Body of pancreas (tissue), 4 donors: ENCODE results near the gene IKZF4. TPM values are rescaled to one million over a fixed set of nuclear protein-coding genes. Genes with fewer than 3 reads are reported as not detected.

Experiments
- ATAC-seq: fragments of 150-250 bp; one replicate; pipeline ENCODE4 v1.9.1; 2016
- DNase-seq, 4 donors: peaks; one replicate each; pipeline ENCODE4 v3.0.0-alpha.2; 2019
- H3K27ac ChIP-seq, 4 donors: fragments of 200-600 bp; sonication (generic); 1 replicate in 3 of 4; 2 replicates in 1 of 4; pipeline versions ENCODE4 v1.5.1 to v1.6.1; 2016 to 2019; ENCODE audit warnings: mild to moderate bottlenecking in 1 of 4, mixed read lengths in 1 of 4, moderate library complexity in 1 of 4
- H3K27me3 ChIP-seq, 2 donors: fragments of 200-600 bp; sonication (generic); one replicate each; pipeline ENCODE4 v1.6.0; 2016; ENCODE audit warnings: mild to moderate bottlenecking in 1 of 2
- H3K36me3 ChIP-seq, 2 donors: fragments of 200-600 bp; sonication (generic); replicated peaks in 1 of 2; 2 replicates each; pipeline ENCODE4 v1.5.1; 2016; ENCODE audit warnings: low read depth in 2 of 2; ENCODE audit not compliant: insufficient read depth in 1 of 2
- H3K4me1 ChIP-seq: fragments of 200-600 bp; sonication (generic); one replicate; pipeline ENCODE4 v1.6.0; 2016
- H3K4me3 ChIP-seq, 2 donors: fragments of 200-600 bp; sonication (generic); 1 replicate in 1 of 2; 2 replicates in 1 of 2; pipeline ENCODE4 v1.5.1; 2016 to 2019
- H3K9me3 ChIP-seq, 3 donors: fragments of 200-600 bp; sonication (generic); 1 replicate in 2 of 3; 2 replicates in 1 of 3; pipeline ENCODE4 v1.5.1; 2016
- CTCF ChIP-seq, 7 experiments: fragments of 450-650 bp in 4 of 7; fragments of 200-600 bp in 3 of 7; sonication (generic) in 3 of 7; IDR thresholded peaks; one replicate each; pipeline ENCODE4 v1.5.1; 2016 to 2019; ENCODE audit warnings: antibody characterized with exemption in 7 of 7
- POLR2A ChIP-seq, 3 donors: fragments of 450-650 bp; IDR thresholded peaks; one replicate each; pipeline ENCODE4 v1.6.1; 2016; ENCODE audit warnings: antibody characterized with exemption in 3 of 3, mild to moderate bottlenecking in 2 of 3
- WGBS, 2 donors: methylation state at CpG; one replicate each; pipeline ENCODE4 v1.1.5; 2017; 5-methylcytosine and 5-hydroxymethylcytosine counted together
- intact Hi-C: fragments of 100-400 bp; cut with DNase I; formaldehyde crosslinking; loops from one replicate; pipeline ENCODE4 v1.15.1; 2023
- total RNA-seq, 2 donors: library from RNA; depleted of rRNA; stranded (reverse); fragments of >200 nt; gene quantifications; one replicate each; pipeline ENCODE4 v1.1.0, GENCODE V29; 2016

Gene IKZF4
- total RNA-seq, 2 donors from 2014 or later = 2.6 to 7.6 TPM

- no peaks in the 10 kb centered on the region for H3K27me3 ChIP-seq
- DNase-seq (no peak), ATAC-seq (no peak)
- no peaks in the 10 kb centered on the region for H3K36me3 ChIP-seq
- no peak overlapping the region for H3K27ac ChIP-seq
- no peaks in the 10 kb centered on the region for H3K9me3 ChIP-seq
- H3K4me1 ChIP-seq = no peaks in the 10 kb centered on the region
- intact Hi-C loops = no loop called here
- no peak overlapping the region for H3K4me3 ChIP-seq
- 90 to 100% methylated on average over 4 of the region's 5 CpGs for WGBS, 2 donors
- TF ChIP-seq CTCF (IDR thresholded peaks at IDR 0.05) (no peak), POLR2A (IDR thresholded peaks at IDR 0.05) (no peak)
Observed at GRCh38 chr12:56013482-56013881, 7.4 kb upstream of the IKZF4 start.

- Histone ChIP-seq H3K27ac (no peak overlapping the region), H3K4me1 (no peaks in the 10 kb centered on the region), H3K9me3 (no peaks in the 10 kb centered on the region), H3K27me3 (no peaks in the 10 kb centered on the region), H3K36me3 (no peaks in the 10 kb centered on the region), H3K4me3 (no peak overlapping the region)
- ATAC-seq (no peak), DNase-seq (no peak)
- no peak for TF ChIP-seq POLR2A (IDR thresholded peaks at IDR 0.05)
- no peak for TF ChIP-seq CTCF (IDR thresholded peaks at IDR 0.05)
- 40 to 60% methylated on average over 2 of the region's 2 CpGs for WGBS, 2 donors
- intact Hi-C loops = no loop called here
Observed at GRCh38 chr12:56014205-56014604, 6.6 kb upstream of the IKZF4 start.

- 69 to 87% methylated on average over 4 of the region's 4 CpGs for WGBS, 2 donors
- intact Hi-C loops = no loop called here
- TF ChIP-seq POLR2A (IDR thresholded peaks at IDR 0.05) (no peak), CTCF (IDR thresholded peaks at IDR 0.05) (no peak)
Observed at GRCh38 chr12:56017181-56017580, 3.7 kb upstream of the IKZF4 start.

GRCh38 chr12:56018356-56018755, 2.5 kb upstream of the IKZF4 start:
- ATAC-seq (no peak), DNase-seq (no peak)
- TF ChIP-seq POLR2A (IDR thresholded peaks at IDR 0.05) (no peak), CTCF (IDR thresholded peaks at IDR 0.05) (no peak)
- Histone ChIP-seq H3K27me3 (no peaks in the 10 kb centered on the region), H3K36me3 (no peaks in the 10 kb centered on the region), H3K4me3 (no peak overlapping the region), H3K27ac (no peak overlapping the region), H3K4me1 (no peaks in the 10 kb centered on the region), H3K9me3 (no peaks in the 10 kb centered on the region)
- intact Hi-C loops = no loop called here
- WGBS, 2 donors = 92 to 93% methylated on average over 1 of the region's 1 CpG

More at GRCh38 chr12:56017181-56017580, 3.7 kb upstream of the IKZF4 start:
- H3K9me3 ChIP-seq = no peaks in the 10 kb centered on the region
- H3K4me1 ChIP-seq = no peaks in the 10 kb centered on the region
- no peak overlapping the region for H3K4me3 ChIP-seq
- DNase-seq (no peak), ATAC-seq (no peak)
- no peak overlapping the region for H3K27ac ChIP-seq
- no peaks in the 10 kb centered on the region for H3K27me3 ChIP-seq
- no peaks in the 10 kb centered on the region for H3K36me3 ChIP-seq

DNA sequence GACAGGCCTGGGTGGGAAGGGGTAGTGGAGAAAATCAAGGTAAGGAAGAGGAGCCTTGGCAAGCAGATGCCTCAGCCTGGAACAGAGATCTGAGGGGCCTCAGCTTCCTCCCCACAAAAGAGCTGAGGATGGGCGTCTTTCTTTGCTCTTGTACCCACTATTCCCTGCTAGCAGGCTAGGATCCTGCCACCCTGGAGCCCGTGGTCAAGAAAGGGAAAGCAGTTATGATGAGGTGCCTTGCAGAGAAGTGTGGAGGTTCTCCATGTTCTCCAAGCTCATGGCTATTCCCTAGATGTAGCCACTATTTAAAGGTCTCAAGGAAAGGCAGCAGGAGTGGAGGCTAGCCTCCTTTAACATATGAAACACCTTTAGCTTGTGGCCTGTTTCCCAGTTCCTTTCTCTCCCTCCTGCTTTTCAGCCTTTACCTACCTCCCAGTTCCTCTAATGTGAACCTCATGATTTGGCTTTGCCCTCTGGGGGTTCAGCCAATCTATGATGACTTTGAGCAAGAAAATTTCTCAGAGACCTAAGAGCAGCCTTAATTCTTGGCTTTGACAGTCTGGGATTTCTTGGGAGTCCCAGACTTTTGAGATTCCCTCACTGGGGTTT, 1.1 kb downstream of the IKZF4 start:
- ATAC-seq (no peak), DNase-seq (no peak)
- 37 to 71% methylated on average over 2 of the region's 2 CpGs for WGBS, 2 donors
- no peak for TF ChIP-seq CTCF (IDR thresholded peaks at IDR 0.05)
- no peak for TF ChIP-seq POLR2A (IDR thresholded peaks at IDR 0.05)
- Histone ChIP-seq H3K36me3 (no peaks in the 10 kb centered on the region), H3K9me3 (no peaks in the 10 kb centered on the region), H3K27me3 (no peaks in the 10 kb centered on the region), H3K27ac (no peak overlapping the region), H3K4me1 (no peaks in the 10 kb centered on the region), H3K4me3 (no peak overlapping the region)
- intact Hi-C loops = no loop called here
